Mucosa of descending colon (tissue), 3 donors: ENCODE results near the gene SLC12A7. TPM values are rescaled to one million over a fixed set of nuclear protein-coding genes. Genes with fewer than 3 reads are reported as not detected.

ENCODE experiments used
- ATAC-seq: fragments of 200-7000 bp; cut with Tn5 transposase; one replicate; pipeline ENCODE4 v1.9.1; 2020; ENCODE audit warnings: mild to moderate bottlenecking, moderate library complexity
- DNase-seq, 3 donors: peaks; one replicate each; pipeline ENCODE4 v3.0.0-alpha.2; 2020
- H3K36me3 ChIP-seq: fragments of 200-600 bp; one replicate; pipeline ENCODE4 v1.8.0; 2021; ENCODE audit warnings: low read depth, mild to moderate bottlenecking
- H3K4me1 ChIP-seq: fragments of 200-600 bp; one replicate; pipeline ENCODE4 v1.8.0; 2021; ENCODE audit warnings: low read depth, mild to moderate bottlenecking
- H3K4me3 ChIP-seq: fragments of 200-600 bp; one replicate; pipeline ENCODE4 v1.8.0; 2021; ENCODE audit warnings: mild to moderate bottlenecking
- H3K9me3 ChIP-seq: fragments of 200-600 bp; one replicate; pipeline ENCODE4 v1.8.0; 2021; ENCODE audit warnings: mild to moderate bottlenecking
- intact Hi-C, 2 donors: fragments of 100-400 bp; cut with DNase I in 1 of 2; cut with micrococcal nuclease in 1 of 2; formaldehyde crosslinking; loops; one replicate each; pipeline versions ENCODE4 v1.11.0 to v1.11.1; 2022; cut with DNase I, micrococcal nuclease
- total RNA-seq, 3 donors: library from RNA; stranded (reverse); fragmentation: NEBNext Ultra II Directional in 2 of 3; extraction: Animal tissue kit (Norgen Biotek cat#: 25700) in 2 of 3; gene quantifications; one replicate each; pipeline versions ENCODE4 v1.2.1 to v1.2.4, GENCODE V29; 2021 to 2023
- TF ChIP-seq, protein P1 (sequence below): fragments of 200-600 bp; IDR thresholded peaks from one replicate; pipeline ENCODE4 v1.8.0; 2022; ENCODE audit warnings: antibody characterized with exemption, mild to moderate bottlenecking
- donor health status: DM: no; HTN: no; CAD: no; lungs with moderate emphysema.
- donor health status: DM: no; HTN: no; CAD: no.
- donor health status: DM: no; HTN: yes; CAD: no.

SLC12A7 gene
- total RNA-seq, 3 donors from 2014 or later = 80.5 to 97.4 (median 94.1) TPM

DNA sequence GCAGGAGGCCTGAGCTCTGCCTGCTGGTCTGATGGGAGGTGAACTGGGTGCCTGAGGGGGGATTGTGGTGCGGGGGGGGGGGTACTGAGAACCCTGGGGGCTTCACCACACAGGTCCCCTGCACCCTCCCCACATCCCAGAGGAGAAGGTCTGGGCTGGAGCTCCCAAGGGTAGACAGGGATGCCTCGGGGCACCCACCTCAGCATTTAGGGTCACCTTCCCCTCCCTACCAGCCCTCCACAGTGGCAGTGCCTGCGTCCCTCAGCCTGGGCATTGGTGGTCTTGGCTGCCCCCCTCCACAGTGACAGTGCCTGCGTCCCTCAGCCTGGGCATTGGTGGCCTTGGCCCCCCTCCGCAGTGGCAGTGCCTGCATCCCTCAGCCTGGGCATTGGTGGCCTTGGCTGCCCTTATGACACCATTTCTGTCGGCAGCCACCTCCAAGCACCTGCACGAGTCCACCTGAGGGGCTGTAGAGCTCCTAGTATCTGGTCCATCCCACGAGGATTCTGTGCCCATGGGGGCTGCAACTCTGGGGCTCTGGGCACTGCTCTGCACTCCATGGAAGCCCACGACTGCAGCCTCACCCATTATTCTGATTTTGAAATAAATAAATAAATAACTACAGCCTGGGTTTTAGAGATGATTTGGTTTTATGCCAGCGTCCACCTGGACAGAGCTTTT, 81.8 kb downstream of the SLC12A7 start:
- TF ChIP-seq, protein P1, sequence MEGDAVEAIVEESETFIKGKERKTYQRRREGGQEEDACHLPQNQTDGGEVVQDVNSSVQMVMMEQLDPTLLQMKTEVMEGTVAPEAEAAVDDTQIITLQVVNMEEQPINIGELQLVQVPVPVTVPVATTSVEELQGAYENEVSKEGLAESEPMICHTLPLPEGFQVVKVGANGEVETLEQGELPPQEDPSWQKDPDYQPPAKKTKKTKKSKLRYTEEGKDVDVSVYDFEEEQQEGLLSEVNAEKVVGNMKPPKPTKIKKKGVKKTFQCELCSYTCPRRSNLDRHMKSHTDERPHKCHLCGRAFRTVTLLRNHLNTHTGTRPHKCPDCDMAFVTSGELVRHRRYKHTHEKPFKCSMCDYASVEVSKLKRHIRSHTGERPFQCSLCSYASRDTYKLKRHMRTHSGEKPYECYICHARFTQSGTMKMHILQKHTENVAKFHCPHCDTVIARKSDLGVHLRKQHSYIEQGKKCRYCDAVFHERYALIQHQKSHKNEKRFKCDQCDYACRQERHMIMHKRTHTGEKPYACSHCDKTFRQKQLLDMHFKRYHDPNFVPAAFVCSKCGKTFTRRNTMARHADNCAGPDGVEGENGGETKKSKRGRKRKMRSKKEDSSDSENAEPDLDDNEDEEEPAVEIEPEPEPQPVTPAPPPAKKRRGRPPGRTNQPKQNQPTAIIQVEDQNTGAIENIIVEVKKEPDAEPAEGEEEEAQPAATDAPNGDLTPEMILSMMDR = no peak

DNA sequence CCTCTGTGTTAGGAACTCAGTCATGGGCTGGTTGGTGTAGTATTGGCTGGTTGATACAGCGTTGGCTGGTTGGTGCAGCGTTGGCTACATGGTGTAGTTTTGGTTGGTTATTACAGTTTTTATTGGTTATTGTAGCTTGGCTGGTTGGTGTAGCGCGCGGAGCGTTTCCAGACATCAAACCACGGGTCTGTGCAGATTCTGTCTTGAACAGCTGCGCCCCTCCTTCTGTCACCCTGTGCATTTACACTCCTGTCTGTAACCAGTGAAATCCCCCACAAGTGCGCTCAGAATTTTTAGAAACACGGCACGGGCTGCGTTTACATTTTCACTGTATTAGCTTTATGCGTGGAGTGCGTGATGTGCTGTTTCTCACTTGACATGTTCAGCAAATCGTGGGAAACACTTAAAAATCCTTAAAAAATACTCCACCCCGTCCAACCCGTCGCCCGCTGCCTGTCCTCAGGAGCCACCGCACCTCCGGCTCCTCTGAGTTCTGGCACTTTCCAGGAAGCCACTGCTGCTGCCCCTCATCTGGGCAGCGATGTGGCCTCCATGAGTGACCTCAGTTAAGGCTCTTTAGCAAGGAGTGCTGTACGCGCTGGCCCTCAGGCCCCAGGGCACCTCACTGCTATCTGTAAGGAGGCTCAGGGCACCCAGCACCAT, 82.5 kb downstream of the SLC12A7 start:
- intact Hi-C loops = no loop called here
- TF ChIP-seq, protein P1 = no peak
- Histone ChIP-seq H3K4me1 (no peaks in the 10 kb centered on the region), H3K9me3 (no peaks in the 10 kb centered on the region), H3K36me3 (no peaks in the 10 kb centered on the region), H3K4me3 (no peak overlapping the region)
- DNase-seq (no peak), ATAC-seq (no peak)

More for the DNA sequence above, 81.8 kb downstream of the SLC12A7 start:
- no peaks in the 10 kb centered on the region for H3K9me3 ChIP-seq
- H3K4me3 ChIP-seq = no peak overlapping the region
- DNase-seq (no peak), ATAC-seq (no peak)
- no peaks in the 10 kb centered on the region for H3K4me1 ChIP-seq
- intact Hi-C loops = no loop called here
- H3K36me3 ChIP-seq = no peaks in the 10 kb centered on the region

DNA sequence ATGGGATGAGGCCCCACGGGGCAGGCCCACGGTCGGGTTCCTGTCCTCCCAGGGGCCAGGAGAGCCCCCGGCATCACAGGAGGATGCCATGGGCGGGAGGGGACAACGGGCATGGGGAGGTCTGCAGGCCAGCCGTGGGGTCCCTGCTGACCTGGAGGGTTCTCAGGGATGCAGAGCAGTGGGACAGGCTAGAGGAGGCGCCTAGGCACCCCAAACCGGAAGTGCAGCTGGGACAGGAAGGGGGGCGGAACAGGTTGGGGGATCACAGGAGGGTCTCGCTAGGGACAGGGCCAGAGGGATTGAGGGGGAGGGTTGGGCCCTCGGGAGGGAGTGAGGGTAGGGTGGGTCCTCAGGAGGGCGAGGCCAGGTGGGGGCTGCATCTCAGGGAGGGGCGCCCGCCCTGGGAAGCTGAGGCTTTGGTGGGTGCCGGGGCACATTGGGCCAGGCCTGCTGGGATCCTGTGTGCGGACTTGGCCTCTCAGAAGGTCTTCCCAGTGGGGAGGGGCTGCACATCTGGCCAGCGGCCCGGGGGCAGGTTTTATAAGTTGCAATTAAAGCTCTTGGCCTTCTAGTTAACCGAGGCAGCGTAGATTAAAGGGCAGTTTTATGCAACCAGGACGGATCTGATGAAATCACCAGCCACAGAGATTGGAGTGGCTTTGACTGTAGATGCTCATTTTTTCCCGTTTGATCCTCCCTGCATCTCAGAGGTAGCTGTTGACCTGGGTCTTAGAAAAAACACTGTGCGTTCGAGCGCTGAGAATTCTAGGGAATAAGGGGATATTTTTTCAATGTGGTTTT, 83.2 kb downstream of the SLC12A7 start:
- intact Hi-C loops = no loop called here
- H3K4me3 ChIP-seq = no peak overlapping the region
- no peaks in the 10 kb centered on the region for H3K36me3 ChIP-seq
- TF ChIP-seq, protein P1 = no peak
- H3K9me3 ChIP-seq = no peaks in the 10 kb centered on the region
- no peak for DNase-seq
- no peaks in the 10 kb centered on the region for H3K4me1 ChIP-seq
- ATAC-seq = no peak

DNA sequence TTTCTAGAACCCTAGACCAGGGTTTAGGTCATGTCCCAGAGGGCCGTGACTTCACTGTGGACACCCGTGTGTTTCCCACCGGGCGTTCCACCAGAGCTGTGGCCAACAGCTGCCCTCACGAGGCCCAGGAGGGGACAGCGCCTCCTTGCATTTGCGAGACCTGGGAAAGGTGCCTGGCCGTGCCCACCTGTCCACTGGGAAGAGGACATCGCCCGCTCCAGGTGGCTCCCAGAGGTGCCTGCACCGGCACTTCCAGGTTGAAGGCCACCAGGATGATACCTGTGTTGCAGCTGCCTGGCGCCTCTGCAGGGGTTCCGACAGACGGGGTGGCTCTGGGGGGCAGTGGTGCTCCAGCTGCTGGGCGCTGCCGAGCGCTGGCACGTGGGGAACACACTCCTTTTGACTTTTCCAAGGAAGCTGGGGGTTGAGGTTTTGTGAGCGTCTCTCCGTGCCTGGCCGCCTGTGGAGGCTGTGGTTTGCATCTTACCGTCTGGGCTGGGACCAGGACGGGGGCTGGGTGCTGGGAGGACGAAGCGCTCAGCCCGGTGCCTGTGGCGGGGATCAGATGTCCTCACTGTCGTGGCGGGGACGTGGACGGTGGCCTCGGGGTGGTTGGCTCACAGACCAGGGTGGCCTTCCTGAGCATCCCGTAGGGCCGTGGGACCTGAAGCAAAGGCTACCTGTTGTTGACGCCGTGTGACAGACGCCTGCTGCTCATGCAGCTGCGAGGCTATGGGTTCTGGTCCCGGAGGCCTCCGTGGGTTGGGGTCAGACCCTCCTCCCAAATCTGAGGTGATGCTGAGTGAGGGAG, 84.0 kb downstream of the SLC12A7 start:
- intact Hi-C loops = no loop called here
- DNase-seq = peak in 1 of 3 donors; percentile 36
- H3K4me3 ChIP-seq = no peak overlapping the region
- no peaks in the 10 kb centered on the region for H3K4me1 ChIP-seq
- no peaks in the 10 kb centered on the region for H3K9me3 ChIP-seq
- no peaks in the 10 kb centered on the region for H3K36me3 ChIP-seq
- no peak for ATAC-seq
- TF ChIP-seq, protein P1 = no peak
